ENCODE data around the gene ENO2. TPM values are rescaled to one million over a fixed set of nuclear protein-coding genes. Genes with fewer than 3 reads are reported as not detected.

The ENO2 gene
- total and polyA plus RNA-seq, 2 donors: 12.1 to 29.3 TPM

GRCh38 chr12:6965026-6965661, 50.8 kb downstream of the ENO2 start:
- H3K4me1 ChIP-seq (ENCODE audit: control insufficient read depth in 2 of 2, insufficient read depth in 2 of 2, low read length in 2 of 2): peaks cover 24 to 70% of the 10 kb centered on the region in 2 donors
- peaks cover 47 to 76% of the 10 kb centered on the region in 2 donors for H3K36me3 ChIP-seq (ENCODE audit: control insufficient read depth in 2 of 2, insufficient read depth in 2 of 2, low read length in 1 of 2)
- no peak overlapping the region for H3K4me3 ChIP-seq (ENCODE audit: low read length in 2 of 2)
- H3K27ac ChIP-seq (ENCODE audit: low read depth in 1 of 2, low read length in 1 of 2): peak overlapping the region; percentile 50 to 64
- H3K27me3 ChIP-seq (ENCODE audit: control insufficient read depth in 2 of 2, insufficient read depth in 1 of 2, low read length in 1 of 2): no peaks in the 10 kb centered on the region
- H3K9me3 ChIP-seq (ENCODE audit: control insufficient read depth in 2 of 2, insufficient read depth in 1 of 2, low read length in 1 of 2): peaks cover 0 to 7% of the 10 kb centered on the region in 2 donors
- peak; percentile 73 to 92 (median 83) for DNase-seq (ENCODE audit: low read depth in 6 of 9, low spot score in 9 of 9)
- WGBS: 35% methylated on average over 12 of the region's 12 CpGs

GRCh38 chr12:6965714-6966113, 51.3 kb downstream of the ENO2 start:
- 95% methylated on average over 4 of the region's 4 CpGs for WGBS
- DNase-seq (ENCODE audit: low read depth in 6 of 9, low spot score in 9 of 9): no peak
- peaks cover 0 to 7% of the 10 kb centered on the region in 2 donors for H3K9me3 ChIP-seq (ENCODE audit: control insufficient read depth in 2 of 2, insufficient read depth in 1 of 2, low read length in 1 of 2)
- H3K4me1 ChIP-seq (ENCODE audit: control insufficient read depth in 2 of 2, insufficient read depth in 2 of 2, low read length in 2 of 2): peaks cover 22 to 65% of the 10 kb centered on the region in 2 donors
- no peaks in the 10 kb centered on the region for H3K27me3 ChIP-seq (ENCODE audit: control insufficient read depth in 2 of 2, insufficient read depth in 1 of 2, low read length in 1 of 2)
- H3K36me3 ChIP-seq (ENCODE audit: control insufficient read depth in 2 of 2, insufficient read depth in 2 of 2, low read length in 1 of 2): peaks cover 41 to 70% of the 10 kb centered on the region in 2 donors
- H3K4me3 ChIP-seq (ENCODE audit: low read length in 2 of 2): no peak overlapping the region
- no peak overlapping the region for H3K27ac ChIP-seq (ENCODE audit: low read depth in 1 of 2, low read length in 1 of 2)

- peaks cover 34 to 64% of the 10 kb centered on the region in 2 donors for H3K36me3 ChIP-seq (ENCODE audit: control insufficient read depth in 2 of 2, insufficient read depth in 2 of 2, low read length in 1 of 2)
- peaks cover 0 to 7% of the 10 kb centered on the region in 2 donors for H3K9me3 ChIP-seq (ENCODE audit: control insufficient read depth in 2 of 2, insufficient read depth in 1 of 2, low read length in 1 of 2)
- no peak overlapping the region for H3K4me3 ChIP-seq (ENCODE audit: low read length in 2 of 2)
- H3K27ac ChIP-seq (ENCODE audit: low read depth in 1 of 2, low read length in 1 of 2): no peak overlapping the region
- no peaks in the 10 kb centered on the region for H3K27me3 ChIP-seq (ENCODE audit: control insufficient read depth in 2 of 2, insufficient read depth in 1 of 2, low read length in 1 of 2)
- DNase-seq (ENCODE audit: low read depth in 6 of 9, low spot score in 9 of 9): no peak
- WGBS: 82% methylated on average over 7 of the region's 7 CpGs
- peaks cover 18 to 59% of the 10 kb centered on the region in 2 donors for H3K4me1 ChIP-seq (ENCODE audit: control insufficient read depth in 2 of 2, insufficient read depth in 2 of 2, low read length in 2 of 2)
Measured at GRCh38 chr12:6966351-6966750, 52.0 kb downstream of the ENO2 start.

- H3K4me1 ChIP-seq (ENCODE audit: control insufficient read depth in 2 of 2, insufficient read depth in 2 of 2, low read length in 2 of 2): peaks cover 11 to 51% of the 10 kb centered on the region in 2 donors
- 98% methylated on average over 10 of the region's 10 CpGs for WGBS
Measured at GRCh38 chr12:6967651-6968100, 53.3 kb downstream of the ENO2 start.

GRCh38 chr12:6968426-6968825, 54.0 kb downstream of the ENO2 start:
- WGBS: 99% methylated on average over 9 of the region's 9 CpGs
- DNase-seq (ENCODE audit: low read depth in 6 of 9, low spot score in 9 of 9): no peak
- H3K4me1 ChIP-seq (ENCODE audit: control insufficient read depth in 2 of 2, insufficient read depth in 2 of 2, low read length in 2 of 2): peaks cover 9 to 47% of the 10 kb centered on the region in 2 donors
- H3K4me3 ChIP-seq (ENCODE audit: low read length in 2 of 2): no peak overlapping the region
- peaks cover 32 to 53% of the 10 kb centered on the region in 2 donors for H3K36me3 ChIP-seq (ENCODE audit: control insufficient read depth in 2 of 2, insufficient read depth in 2 of 2, low read length in 1 of 2)
- H3K27me3 ChIP-seq (ENCODE audit: control insufficient read depth in 2 of 2, insufficient read depth in 1 of 2, low read length in 1 of 2): no peaks in the 10 kb centered on the region
- H3K9me3 ChIP-seq (ENCODE audit: control insufficient read depth in 2 of 2, insufficient read depth in 1 of 2, low read length in 1 of 2): no peaks in the 10 kb centered on the region
- H3K27ac ChIP-seq (ENCODE audit: low read depth in 1 of 2, low read length in 1 of 2): no peak overlapping the region

More at GRCh38 chr12:6967651-6968100, 53.3 kb downstream of the ENO2 start:
- DNase-seq (ENCODE audit: low read depth in 6 of 9, low spot score in 9 of 9): no peak
- H3K27me3 ChIP-seq (ENCODE audit: control insufficient read depth in 2 of 2, insufficient read depth in 1 of 2, low read length in 1 of 2): no peaks in the 10 kb centered on the region
- H3K4me3 ChIP-seq (ENCODE audit: low read length in 2 of 2): no peak overlapping the region
- H3K36me3 ChIP-seq (ENCODE audit: control insufficient read depth in 2 of 2, insufficient read depth in 2 of 2, low read length in 1 of 2): peaks cover 32 to 53% of the 10 kb centered on the region in 2 donors
- H3K27ac ChIP-seq (ENCODE audit: low read depth in 1 of 2, low read length in 1 of 2): no peak overlapping the region
- H3K9me3 ChIP-seq (ENCODE audit: control insufficient read depth in 2 of 2, insufficient read depth in 1 of 2, low read length in 1 of 2): peaks cover 0 to 3% of the 10 kb centered on the region in 2 donors

- under 1% methylated on average over 31 of the region's 31 CpGs for WGBS
- peak overlapping the region; percentile 80 to 84 for H3K27ac ChIP-seq (ENCODE audit: low read depth in 1 of 2, low read length in 1 of 2)
- no peak for DNase-seq (ENCODE audit: low read depth in 6 of 9, low spot score in 9 of 9)
- no peaks in the 10 kb centered on the region for H3K9me3 ChIP-seq (ENCODE audit: control insufficient read depth in 2 of 2, insufficient read depth in 1 of 2, low read length in 1 of 2)
- no peaks in the 10 kb centered on the region for H3K27me3 ChIP-seq (ENCODE audit: control insufficient read depth in 2 of 2, insufficient read depth in 1 of 2, low read length in 1 of 2)
- H3K36me3 ChIP-seq (ENCODE audit: control insufficient read depth in 2 of 2, insufficient read depth in 2 of 2, low read length in 1 of 2): peaks cover 44 to 55% of the 10 kb centered on the region in 2 donors
- peak overlapping the region; percentile 57 to 95 for H3K4me3 ChIP-seq (ENCODE audit: low read length in 2 of 2)
- peaks cover 9 to 40% of the 10 kb centered on the region in 2 donors for H3K4me1 ChIP-seq (ENCODE audit: control insufficient read depth in 2 of 2, insufficient read depth in 2 of 2, low read length in 2 of 2)
Measured at GRCh38 chr12:6970096-6970527, 55.7 kb downstream of the ENO2 start.

Other genes with a start within 250 kb of the ENO2 start
- 17.2 TPM for gene ZNF384, start 225.2 kb upstream of the ENO2 start, total RNA-seq
- gene ZNF384, start 225.2 kb upstream of the ENO2 start, polyA plus RNA-seq: 39.3 TPM
- gene PIANP, start 213.8 kb upstream of the ENO2 start, total RNA-seq: 0.09 TPM
- 0.23 TPM for gene PIANP, start 213.8 kb upstream of the ENO2 start, polyA plus RNA-seq
- gene COPS7A, start 190.5 kb upstream of the ENO2 start, total RNA-seq: 28.0 TPM
- gene COPS7A, start 190.5 kb upstream of the ENO2 start, polyA plus RNA-seq: 39.8 TPM
- 69.5 TPM for gene MLF2, start 161.4 kb upstream of the ENO2 start, total RNA-seq
- gene MLF2, start 161.4 kb upstream of the ENO2 start, polyA plus RNA-seq: 131 TPM
- 21.9 TPM for gene PTMS, start 148.2 kb upstream of the ENO2 start, total RNA-seq
- gene PTMS, start 148.2 kb upstream of the ENO2 start, polyA plus RNA-seq: 186 TPM
- 1.5 TPM for gene LAG3, start 142.1 kb upstream of the ENO2 start, total RNA-seq
- gene LAG3, start 142.1 kb upstream of the ENO2 start, polyA plus RNA-seq: 4.8 TPM
- 91.9 TPM for gene CD4, start 125.1 kb upstream of the ENO2 start, total RNA-seq
- 50.9 TPM for gene CD4, start 125.1 kb upstream of the ENO2 start, polyA plus RNA-seq
- 1.4 TPM for gene GPR162, start 92.8 kb upstream of the ENO2 start, total RNA-seq
- 4.4 TPM for gene GPR162, start 92.8 kb upstream of the ENO2 start, polyA plus RNA-seq
- gene P3H3, start 86.2 kb upstream of the ENO2 start, total RNA-seq: 1.0 TPM
- 4.4 TPM for gene P3H3, start 86.2 kb upstream of the ENO2 start, polyA plus RNA-seq
- gene GNB3, start 73.7 kb upstream of the ENO2 start, total RNA-seq: 0.14 TPM
- gene GNB3, start 73.7 kb upstream of the ENO2 start, polyA plus RNA-seq: 1.3 TPM
- 44.3 TPM for gene CDCA3, start 63.3 kb upstream of the ENO2 start, total RNA-seq
- gene CDCA3, start 63.3 kb upstream of the ENO2 start, polyA plus RNA-seq: 5.9 TPM
- 61.1 TPM for gene USP5, start 62.4 kb upstream of the ENO2 start, total RNA-seq
- gene USP5, start 62.4 kb upstream of the ENO2 start, polyA plus RNA-seq: 32.2 TPM
- 628 TPM for gene TPI1, start 47.0 kb upstream of the ENO2 start, total RNA-seq
- 282 TPM for gene TPI1, start 47.0 kb upstream of the ENO2 start, polyA plus RNA-seq
- 10.7 TPM for gene SPSB2, start 41.3 kb upstream of the ENO2 start, total RNA-seq
- 14.9 TPM for gene SPSB2, start 41.3 kb upstream of the ENO2 start, polyA plus RNA-seq
- 6.2 TPM for gene LRRC23, start 9.8 kb upstream of the ENO2 start, total RNA-seq
- 11.5 TPM for gene LRRC23, start 9.8 kb upstream of the ENO2 start, polyA plus RNA-seq
- gene ATN1, start 13.4 kb downstream of the ENO2 start, total RNA-seq: 1.6 TPM
- gene ATN1, start 13.4 kb downstream of the ENO2 start, polyA plus RNA-seq: 30.3 TPM
- not detected for gene RNU7-1, start 29.2 kb downstream of the ENO2 start, total RNA-seq
- gene RNU7-1, start 29.2 kb downstream of the ENO2 start, polyA plus RNA-seq: not detected
- gene C12orf57, start 29.4 kb downstream of the ENO2 start, total RNA-seq: 446 TPM
- gene C12orf57, start 29.4 kb downstream of the ENO2 start, polyA plus RNA-seq: 421 TPM
- gene PTPN6, start 36.8 kb downstream of the ENO2 start, total RNA-seq: 147 TPM
- gene PTPN6, start 36.8 kb downstream of the ENO2 start, polyA plus RNA-seq: 213 TPM
- 288 TPM for gene PHB2, start 56.1 kb downstream of the ENO2 start, total RNA-seq
- 149 TPM for gene PHB2, start 56.1 kb downstream of the ENO2 start, polyA plus RNA-seq
- gene EMG1, start 56.3 kb downstream of the ENO2 start, total RNA-seq: 56.2 TPM
- 27.6 TPM for gene EMG1, start 56.3 kb downstream of the ENO2 start, polyA plus RNA-seq
- 16.1 TPM for gene LPCAT3, start 103.9 kb downstream of the ENO2 start, total RNA-seq
- 28.2 TPM for gene LPCAT3, start 103.9 kb downstream of the ENO2 start, polyA plus RNA-seq
- 74.2 TPM for gene C1S, start 146.1 kb downstream of the ENO2 start, total RNA-seq
- gene C1S, start 146.1 kb downstream of the ENO2 start, polyA plus RNA-seq: 196 TPM
- gene C1R, start 177.9 kb downstream of the ENO2 start, total RNA-seq: 51.5 TPM
- 149 TPM for gene C1R, start 177.9 kb downstream of the ENO2 start, polyA plus RNA-seq
- gene C1RL, start 194.6 kb downstream of the ENO2 start, total RNA-seq: 17.4 TPM
- 54.8 TPM for gene C1RL, start 194.6 kb downstream of the ENO2 start, polyA plus RNA-seq
- gene RBP5, start 214.3 kb downstream of the ENO2 start, total RNA-seq: 19.4 TPM
- gene RBP5, start 214.3 kb downstream of the ENO2 start, polyA plus RNA-seq: 12.0 TPM
- 16.5 TPM for gene CLSTN3, start 215.8 kb downstream of the ENO2 start, total RNA-seq
- 25.3 TPM for gene CLSTN3, start 215.8 kb downstream of the ENO2 start, polyA plus RNA-seq

All from thymus (tissue), 11 donors.